ENCODE data around the gene GSN. TPM values are rescaled to one million over a fixed set of nuclear protein-coding genes. Genes with fewer than 3 reads are reported as not detected.

The GSN gene
- over 10,000 TPM in 1 of 3 donors, 1,000 to 10,000 TPM in 2; 1,290 to 13,922 (median 1,437) TPM for total RNA-seq

DNA sequence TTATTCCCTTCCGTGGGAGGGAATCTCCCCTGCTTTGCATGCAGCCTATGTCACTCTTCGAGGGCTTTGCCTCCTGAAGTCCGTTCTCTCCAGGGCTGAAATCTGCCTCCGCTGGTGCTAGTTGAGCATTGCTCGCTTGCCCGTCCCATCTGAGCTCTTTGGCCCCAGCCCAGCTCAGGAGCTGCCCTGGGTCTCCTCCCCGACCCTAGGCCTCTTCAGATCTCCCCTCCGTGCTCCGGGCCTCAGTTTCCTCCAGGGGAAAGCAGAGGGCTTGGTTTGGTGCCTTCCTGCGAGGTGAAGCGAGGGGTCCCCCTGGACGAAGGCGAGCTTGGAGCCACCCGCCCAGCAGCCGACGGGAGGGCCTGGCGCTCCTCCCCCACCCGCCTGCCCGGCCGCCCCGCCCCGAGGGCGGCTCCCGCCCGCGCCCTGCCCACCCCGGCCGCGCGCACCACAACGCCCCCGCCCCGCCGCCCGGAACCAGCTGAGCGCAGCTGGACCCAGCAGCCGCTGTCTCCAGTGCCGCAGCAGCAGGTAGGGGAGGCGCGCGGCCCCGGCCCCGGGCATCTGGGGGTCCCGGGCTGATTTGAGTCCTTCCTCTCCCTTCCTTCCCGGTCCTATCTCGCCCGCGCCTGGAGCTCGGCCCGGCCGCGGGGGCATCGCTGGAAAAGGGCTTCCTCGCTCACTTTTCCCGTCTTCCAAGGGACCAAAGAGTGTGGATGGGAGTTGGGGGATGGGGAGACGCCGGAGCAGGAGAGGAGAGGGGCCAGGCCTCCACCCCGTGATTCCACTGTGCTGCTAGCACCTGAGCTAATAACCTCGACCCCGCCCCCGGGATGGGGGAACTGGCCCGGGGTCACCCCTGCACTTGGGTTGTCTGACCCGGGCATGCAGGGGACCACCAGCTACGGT, at the start of gene GSN:
TSS of gene GSN (plus strand) at position 474 of the 909 bp plus-strand sequence. CDS start 33,810 bp downstream, outside the sequence.
- H3K27me3 ChIP-seq = no peaks in the 10 kb centered on the region
- H3K4me1 ChIP-seq = peaks cover 15 to 30% of the 10 kb centered on the region in 2 donors
- DNase-seq (ENCODE audit: low spot score in 2 of 2) = peak; percentile 70 to 86
- intact Hi-C loops (cut with DNase I; ENCODE audit: low total_unique reads) = no loop called here
- TF ChIP-seq POLR2AphosphoS5 (IDR thresholded peaks at IDR 0.05) = peak in 2 of 3 donors; percentile 76 to 80
- TF ChIP-seq, protein P1, sequence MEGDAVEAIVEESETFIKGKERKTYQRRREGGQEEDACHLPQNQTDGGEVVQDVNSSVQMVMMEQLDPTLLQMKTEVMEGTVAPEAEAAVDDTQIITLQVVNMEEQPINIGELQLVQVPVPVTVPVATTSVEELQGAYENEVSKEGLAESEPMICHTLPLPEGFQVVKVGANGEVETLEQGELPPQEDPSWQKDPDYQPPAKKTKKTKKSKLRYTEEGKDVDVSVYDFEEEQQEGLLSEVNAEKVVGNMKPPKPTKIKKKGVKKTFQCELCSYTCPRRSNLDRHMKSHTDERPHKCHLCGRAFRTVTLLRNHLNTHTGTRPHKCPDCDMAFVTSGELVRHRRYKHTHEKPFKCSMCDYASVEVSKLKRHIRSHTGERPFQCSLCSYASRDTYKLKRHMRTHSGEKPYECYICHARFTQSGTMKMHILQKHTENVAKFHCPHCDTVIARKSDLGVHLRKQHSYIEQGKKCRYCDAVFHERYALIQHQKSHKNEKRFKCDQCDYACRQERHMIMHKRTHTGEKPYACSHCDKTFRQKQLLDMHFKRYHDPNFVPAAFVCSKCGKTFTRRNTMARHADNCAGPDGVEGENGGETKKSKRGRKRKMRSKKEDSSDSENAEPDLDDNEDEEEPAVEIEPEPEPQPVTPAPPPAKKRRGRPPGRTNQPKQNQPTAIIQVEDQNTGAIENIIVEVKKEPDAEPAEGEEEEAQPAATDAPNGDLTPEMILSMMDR (IDR thresholded peaks at IDR 0.05) = peak in 2 of 3 donors; percentile 24 to 31
- TF ChIP-seq POLR2A (IDR thresholded peaks at IDR 0.05) = peak; percentile 36
- H3K9me3 ChIP-seq = no peaks in the 10 kb centered on the region
- H3K36me3 ChIP-seq = no peaks in the 10 kb centered on the region
- peak within 1 kb of the TSS; percentile 93 for H3K27ac ChIP-seq
- peak within 1 kb of the TSS; percentile 70 to 94 (median 86) for H3K4me3 ChIP-seq

DNA sequence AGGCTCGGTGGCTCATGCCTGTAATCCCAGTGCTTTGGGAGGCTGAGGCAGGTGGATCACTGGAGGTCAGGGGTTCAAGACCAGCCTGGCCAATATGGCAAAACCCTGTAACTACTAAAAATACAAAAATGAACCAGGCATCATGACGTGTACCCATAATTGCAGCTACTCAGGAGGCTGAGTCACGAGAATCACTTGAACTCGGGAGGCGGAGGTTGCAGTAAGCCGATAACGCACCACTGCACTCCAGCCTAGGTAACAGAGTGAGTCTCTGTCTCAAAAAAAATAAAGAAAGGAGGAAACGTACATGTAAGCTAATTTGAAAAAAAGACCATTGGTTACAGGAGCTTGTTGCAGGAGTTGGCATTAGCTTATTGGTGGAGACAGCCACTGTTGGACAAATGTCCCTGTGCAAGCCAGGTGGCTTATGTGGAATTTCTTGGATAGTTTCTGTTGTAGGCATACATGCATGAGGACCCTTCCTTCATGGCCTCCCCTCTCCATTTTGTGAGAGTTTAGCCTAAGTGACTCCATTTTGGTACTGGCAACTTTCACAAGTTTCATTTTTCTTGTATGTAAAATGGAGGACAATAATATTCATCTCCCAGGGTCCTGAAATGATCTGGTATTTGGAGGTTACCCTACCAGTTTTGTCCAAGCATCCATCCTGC, 49.5 kb upstream of the GSN start:
- intact Hi-C loops (cut with DNase I; ENCODE audit: low total_unique reads) = loop anchor here (10.0 kb wide), 1 partner anchor 96 kb away; no protein-coding TSS in a partner anchor
- Histone ChIP-seq H3K4me1 (no peaks in the 10 kb centered on the region), H3K27me3 (no peaks in the 10 kb centered on the region), H3K27ac (no peak overlapping the region), H3K36me3 (no peaks in the 10 kb centered on the region), H3K9me3 (no peaks in the 10 kb centered on the region), H3K4me3 (no peak overlapping the region)
- no peak for DNase-seq (ENCODE audit: low spot score in 2 of 2)
- no peak for TF ChIP-seq POLR2A (IDR thresholded peaks at IDR 0.05)
- TF ChIP-seq, protein P1 (IDR thresholded peaks at IDR 0.05) = no peak
- no peak for TF ChIP-seq POLR2AphosphoS5 (IDR thresholded peaks at IDR 0.05)

DNA sequence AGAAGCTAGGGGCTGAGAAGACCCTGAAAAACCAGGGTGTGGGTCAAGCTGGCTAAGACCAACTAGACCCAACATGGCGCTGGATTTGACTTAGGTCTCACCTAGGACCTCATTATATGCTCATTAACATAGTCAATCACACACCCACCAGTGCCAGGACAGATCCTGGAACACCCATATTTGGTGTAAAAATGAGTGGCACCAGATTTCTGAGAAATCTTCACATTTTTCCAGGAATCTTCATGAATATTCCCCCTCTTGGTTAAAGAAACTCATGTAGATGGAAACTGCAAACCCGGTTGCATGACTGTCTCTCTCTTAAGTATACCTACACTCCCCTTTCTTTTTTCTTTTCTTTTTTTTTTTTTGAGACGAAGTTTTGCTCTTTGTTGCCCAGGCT, 48.4 kb upstream of the GSN start:
- H3K27me3 ChIP-seq = no peaks in the 10 kb centered on the region
- no peak overlapping the region for H3K4me3 ChIP-seq
- DNase-seq (ENCODE audit: low spot score in 2 of 2) = no peak
- no peak overlapping the region for H3K27ac ChIP-seq
- H3K36me3 ChIP-seq = no peaks in the 10 kb centered on the region
- H3K4me1 ChIP-seq = no peaks in the 10 kb centered on the region
- H3K9me3 ChIP-seq = no peaks in the 10 kb centered on the region
- TF ChIP-seq, protein P1 (IDR thresholded peaks at IDR 0.05) = no peak
- TF ChIP-seq POLR2AphosphoS5 (IDR thresholded peaks at IDR 0.05) (no peak), POLR2A (IDR thresholded peaks at IDR 0.05) (no peak)
- intact Hi-C loops (cut with DNase I; ENCODE audit: low total_unique reads) = loop anchor here (10.0 kb wide), 1 partner anchor 95 kb away; no protein-coding TSS in a partner anchor

DNA sequence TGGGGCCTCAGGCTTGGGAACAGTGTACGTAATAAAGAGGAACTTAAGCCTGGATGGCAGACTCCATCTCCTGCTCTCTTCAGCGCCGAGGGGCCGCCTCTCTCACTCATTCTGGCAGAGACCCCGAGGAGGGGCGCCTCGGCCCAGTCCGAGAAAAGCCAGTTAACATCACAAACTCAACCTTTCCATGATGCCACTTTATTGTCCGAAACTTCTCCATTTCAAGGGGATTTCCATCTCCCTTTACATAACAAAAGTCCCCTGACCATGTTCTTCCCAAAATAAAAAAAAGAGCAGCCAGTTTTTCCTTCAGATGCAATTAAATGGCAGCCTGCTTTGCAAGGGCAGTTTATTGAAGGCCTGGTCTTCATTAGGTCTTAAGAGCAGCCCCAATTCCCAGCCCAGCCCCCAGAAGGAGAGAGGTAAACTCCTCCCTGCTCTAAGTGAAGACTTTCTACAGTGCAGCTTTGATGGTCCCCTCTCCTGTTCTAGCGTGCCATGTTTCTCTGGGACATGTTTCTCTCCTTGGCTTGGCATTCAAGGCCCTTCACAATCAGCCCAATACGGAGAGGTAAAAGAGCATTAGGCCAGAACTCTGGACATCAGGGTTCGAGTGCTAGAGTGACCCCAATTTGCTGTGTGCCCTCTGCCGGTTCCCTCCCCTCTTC, 46.8 kb upstream of the GSN start:
- no peaks in the 10 kb centered on the region for H3K27me3 ChIP-seq
- H3K9me3 ChIP-seq = no peaks in the 10 kb centered on the region
- no peak overlapping the region for H3K4me3 ChIP-seq
- DNase-seq (ENCODE audit: low spot score in 2 of 2) = no peak
- intact Hi-C loops (cut with DNase I; ENCODE audit: low total_unique reads) = no loop called here
- TF ChIP-seq POLR2A (IDR thresholded peaks at IDR 0.05) (no peak), POLR2AphosphoS5 (IDR thresholded peaks at IDR 0.05) (no peak)
- TF ChIP-seq, protein P1 (IDR thresholded peaks at IDR 0.05) = no peak
- H3K36me3 ChIP-seq = no peaks in the 10 kb centered on the region
- no peak overlapping the region for H3K27ac ChIP-seq
- no peaks in the 10 kb centered on the region for H3K4me1 ChIP-seq

Data from breast epithelium (tissue), 4 donors.